ENCODE measurements around the gene BMERB1. TPM values are rescaled to one million over a fixed set of nuclear protein-coding genes. Genes with fewer than 3 reads are reported as not detected.

The BMERB1 gene
- total RNA-seq, 2 donors from 2014 or later: 55.0 to 55.3 TPM

DNA sequence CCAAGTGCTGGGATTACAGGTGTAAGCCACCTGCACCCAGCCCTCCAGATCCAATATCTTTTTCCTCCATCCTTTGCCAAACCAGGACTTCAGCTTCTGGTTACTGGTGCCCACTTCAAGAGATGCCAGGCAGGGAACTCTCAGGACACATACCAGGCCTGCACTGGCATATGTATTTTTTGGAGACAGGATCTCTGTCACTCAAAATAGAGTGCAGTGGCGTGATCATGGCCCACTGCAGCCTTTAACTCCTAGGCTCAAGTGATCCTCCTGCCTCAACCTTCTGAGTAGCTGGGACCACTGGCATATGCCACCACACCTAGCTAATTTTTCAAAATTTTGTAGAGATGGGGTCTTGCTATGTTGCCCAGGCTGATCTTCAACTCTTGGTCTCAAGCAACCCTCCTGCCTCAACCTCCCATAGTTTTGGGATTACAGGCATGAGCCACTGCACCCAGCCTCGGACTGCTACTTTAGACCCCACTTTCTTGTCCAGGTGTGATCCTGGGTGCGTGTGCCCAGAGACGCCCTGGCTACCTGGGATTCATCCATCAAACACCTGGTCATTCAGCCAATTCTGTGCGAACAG is 55.8 kb downstream of the BMERB1 start:
- Histone ChIP-seq H3K27ac (peak overlapping the region; percentile 78 to 79), H3K9me3 (no peaks in the 10 kb centered on the region), H3K27me3 (no peaks in the 10 kb centered on the region), H3K36me3 (no peaks in the 10 kb centered on the region), H3K4me3 (no peak overlapping the region), H3K4me1 (peaks cover 0 to 24% of the 10 kb centered on the region in 2 donors)
- no peak for DNase-seq (ENCODE audit: low spot score)
- TF ChIP-seq, protein P1, sequence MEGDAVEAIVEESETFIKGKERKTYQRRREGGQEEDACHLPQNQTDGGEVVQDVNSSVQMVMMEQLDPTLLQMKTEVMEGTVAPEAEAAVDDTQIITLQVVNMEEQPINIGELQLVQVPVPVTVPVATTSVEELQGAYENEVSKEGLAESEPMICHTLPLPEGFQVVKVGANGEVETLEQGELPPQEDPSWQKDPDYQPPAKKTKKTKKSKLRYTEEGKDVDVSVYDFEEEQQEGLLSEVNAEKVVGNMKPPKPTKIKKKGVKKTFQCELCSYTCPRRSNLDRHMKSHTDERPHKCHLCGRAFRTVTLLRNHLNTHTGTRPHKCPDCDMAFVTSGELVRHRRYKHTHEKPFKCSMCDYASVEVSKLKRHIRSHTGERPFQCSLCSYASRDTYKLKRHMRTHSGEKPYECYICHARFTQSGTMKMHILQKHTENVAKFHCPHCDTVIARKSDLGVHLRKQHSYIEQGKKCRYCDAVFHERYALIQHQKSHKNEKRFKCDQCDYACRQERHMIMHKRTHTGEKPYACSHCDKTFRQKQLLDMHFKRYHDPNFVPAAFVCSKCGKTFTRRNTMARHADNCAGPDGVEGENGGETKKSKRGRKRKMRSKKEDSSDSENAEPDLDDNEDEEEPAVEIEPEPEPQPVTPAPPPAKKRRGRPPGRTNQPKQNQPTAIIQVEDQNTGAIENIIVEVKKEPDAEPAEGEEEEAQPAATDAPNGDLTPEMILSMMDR (IDR thresholded peaks at IDR 0.05): no peak

DNA sequence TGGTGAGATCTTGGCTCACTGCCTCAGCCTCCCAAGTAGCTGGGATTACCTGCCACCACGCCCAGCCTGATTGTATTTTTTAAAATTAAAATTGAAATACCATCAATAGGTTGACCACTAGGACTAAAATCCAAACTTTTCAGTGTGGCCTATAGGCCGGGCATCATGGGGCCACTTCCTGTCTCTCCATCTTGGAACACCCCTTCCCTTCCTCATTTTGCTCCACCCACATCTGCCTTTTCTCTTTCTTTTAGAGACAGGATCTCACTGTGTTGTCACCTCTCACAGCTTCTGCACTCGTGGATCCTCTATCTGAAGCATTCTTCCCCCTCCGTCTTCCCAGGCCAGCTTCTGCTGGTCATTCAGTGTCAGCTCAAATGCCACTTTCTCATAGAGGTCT is 57.0 kb downstream of the BMERB1 start:
- Histone ChIP-seq H3K27ac (no peak overlapping the region), H3K9me3 (no peaks in the 10 kb centered on the region), H3K27me3 (no peaks in the 10 kb centered on the region), H3K4me1 (peaks cover 0 to 24% of the 10 kb centered on the region in 2 donors), H3K4me3 (no peak overlapping the region), H3K36me3 (no peaks in the 10 kb centered on the region)
- no peak for DNase-seq (ENCODE audit: low spot score)
- TF ChIP-seq, protein P1 (IDR thresholded peaks at IDR 0.05): no peak

DNA sequence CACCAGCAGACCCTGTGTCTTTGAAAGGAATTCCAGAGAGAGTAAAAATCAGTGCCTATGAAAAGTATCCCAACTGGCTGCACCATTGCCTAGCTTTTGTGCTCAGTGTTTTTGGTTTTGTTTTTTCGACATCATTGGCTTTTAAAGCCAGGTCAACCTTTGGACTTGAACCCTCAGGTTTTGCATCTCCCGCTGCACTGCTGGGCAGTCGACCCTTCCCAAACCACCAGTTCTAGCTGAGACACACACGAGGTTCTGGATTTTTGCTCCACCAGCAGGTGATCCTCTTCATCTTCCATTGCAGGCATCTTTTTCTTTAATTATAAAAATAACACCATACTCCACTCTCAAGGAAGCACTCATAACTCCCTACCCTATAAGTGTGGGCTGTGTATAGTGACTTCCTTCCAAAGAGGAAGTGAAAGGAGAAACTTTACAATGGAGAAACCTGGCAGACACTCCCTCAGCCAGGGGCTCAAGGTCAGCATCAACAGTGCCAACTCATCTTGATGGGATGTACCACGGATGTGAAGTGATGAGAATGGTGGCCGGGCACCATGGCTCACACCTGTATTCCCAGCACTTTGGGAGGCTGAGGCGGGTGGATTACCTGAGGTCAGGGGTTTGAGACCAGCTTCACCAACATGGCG is 57.8 kb downstream of the BMERB1 start:
- no peak for DNase-seq (ENCODE audit: low spot score)
- Histone ChIP-seq H3K36me3 (no peaks in the 10 kb centered on the region), H3K9me3 (no peaks in the 10 kb centered on the region), H3K27me3 (no peaks in the 10 kb centered on the region), H3K27ac (no peak overlapping the region), H3K4me1 (peaks cover 0 to 24% of the 10 kb centered on the region in 2 donors), H3K4me3 (no peak overlapping the region)
- TF ChIP-seq, protein P1 (IDR thresholded peaks at IDR 0.05): no peak

DNA sequence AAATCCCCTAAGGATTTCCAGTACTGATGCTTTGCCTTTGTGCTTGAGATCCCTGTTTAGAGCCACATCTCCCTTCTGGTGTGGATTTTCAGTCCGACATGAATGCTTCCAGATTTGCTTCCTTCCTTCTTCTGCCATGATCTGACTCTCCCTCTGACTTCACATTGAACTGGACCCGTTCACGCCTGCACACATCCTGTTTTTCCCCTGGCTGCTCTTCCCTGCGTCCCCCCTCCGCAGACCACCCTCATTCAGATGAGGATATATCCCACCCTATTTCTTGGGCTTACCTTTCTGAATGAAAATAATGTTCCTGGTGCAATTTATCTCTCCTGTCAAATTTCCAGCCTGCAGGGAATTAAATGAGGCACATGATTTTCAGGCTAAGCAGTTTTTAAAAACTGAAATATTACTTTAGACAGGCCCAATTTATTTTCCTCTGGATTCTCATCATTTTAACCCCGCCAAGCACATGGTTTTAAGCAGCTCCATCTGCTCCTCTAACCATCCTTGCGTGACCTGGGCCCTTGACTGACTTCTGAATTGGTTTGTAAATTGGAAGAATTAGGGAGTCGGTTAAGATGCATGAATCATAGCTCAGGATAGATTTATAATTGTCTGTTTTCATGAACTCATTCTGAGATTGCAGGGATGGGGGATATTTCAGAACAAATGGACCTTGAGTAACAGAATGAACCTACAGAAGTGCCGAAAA is 59.2 kb downstream of the BMERB1 start:
- TF ChIP-seq, protein P1 (IDR thresholded peaks at IDR 0.05): no peak
- no peaks in the 10 kb centered on the region for H3K27me3 ChIP-seq
- H3K4me1 ChIP-seq: peaks cover 0 to 25% of the 10 kb centered on the region in 2 donors
- no peaks in the 10 kb centered on the region for H3K36me3 ChIP-seq
- peak overlapping the region in 1 of 2 donors; percentile 64 for H3K27ac ChIP-seq
- no peak overlapping the region for H3K4me3 ChIP-seq
- no peaks in the 10 kb centered on the region for H3K9me3 ChIP-seq
- DNase-seq (ENCODE audit: low spot score): no peak

DNA sequence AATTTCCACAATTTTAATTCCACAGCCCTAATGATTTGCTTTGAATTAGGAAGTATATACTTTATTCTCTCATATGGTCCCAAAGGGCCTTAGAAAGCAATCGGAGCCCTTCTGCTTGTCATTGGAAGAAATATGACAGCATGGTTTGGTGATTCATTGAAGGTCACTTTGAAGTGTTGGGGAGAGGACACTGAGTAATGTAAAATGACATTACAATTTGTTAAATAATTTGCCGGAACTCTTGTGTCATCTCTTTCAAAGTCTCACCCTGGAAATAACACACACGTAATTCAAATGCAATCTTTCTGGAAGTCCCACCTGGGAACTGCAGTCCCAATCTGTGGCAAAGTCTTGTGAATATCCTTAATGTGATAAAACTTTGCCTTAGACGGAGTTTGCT is 59.8 kb downstream of the BMERB1 start:
- Histone ChIP-seq H3K27me3 (no peaks in the 10 kb centered on the region), H3K4me3 (no peak overlapping the region), H3K27ac (peak overlapping the region in 1 of 2 donors; percentile 64), H3K9me3 (no peaks in the 10 kb centered on the region), H3K36me3 (no peaks in the 10 kb centered on the region), H3K4me1 (peaks cover 0 to 25% of the 10 kb centered on the region in 2 donors)
- no peak for DNase-seq (ENCODE audit: low spot score)
- TF ChIP-seq, protein P1 (IDR thresholded peaks at IDR 0.05): no peak
